H9 (cell line): Measurements from ENCODE around the gene OR13J1. TPM values are rescaled to one million over a fixed set of nuclear protein-coding genes. Genes with fewer than 3 reads are reported as not detected.

ENCODE experiments used
- DNase-seq: peaks from one replicate; pipeline ENCODE4 v3.0.0-alpha.2; 2017
- H2AFZ ChIP-seq: one replicate; pipeline ENCODE4 v1.6.1; 2013; ENCODE audit warnings: mild to moderate bottlenecking, low read length, control low read depth, moderate library complexity
- H2AK5ac ChIP-seq: 2 replicates; pipeline ENCODE4 v1.6.1; 2013; ENCODE audit warnings: low read length, control low read depth, mixed read lengths; ENCODE audit not compliant: insufficient read length
- H2BK120ac ChIP-seq: one replicate; pipeline ENCODE4 v1.6.1; 2013; ENCODE audit warnings: low read depth, mild to moderate bottlenecking, low read length, control low read depth, inconsistent platforms; ENCODE audit not compliant: poor library complexity, severe bottlenecking
- H2BK12ac ChIP-seq: 2 replicates; pipeline ENCODE4 v1.6.1; 2013; ENCODE audit warnings: low read length, control low read depth, mixed read lengths, low read depth; ENCODE audit not compliant: insufficient read length
- H2BK15ac ChIP-seq: 2 replicates; pipeline ENCODE4 v1.6.1; 2013; ENCODE audit warnings: low read depth, low read length, control low read depth
- H2BK20ac ChIP-seq: one replicate; pipeline ENCODE4 v1.6.1; 2013; ENCODE audit warnings: low read depth, mild to moderate bottlenecking, low read length, control low read depth, inconsistent platforms; ENCODE audit not compliant: poor library complexity, severe bottlenecking
- H2BK5ac ChIP-seq: 2 replicates; pipeline ENCODE4 v1.6.1; 2013; ENCODE audit warnings: low read length, control low read depth, mixed read lengths; ENCODE audit not compliant: insufficient read length
- H3K14ac ChIP-seq: 2 replicates; pipeline ENCODE4 v1.6.1; 2013; ENCODE audit warnings: low read length, control low read depth; ENCODE audit not compliant: insufficient read depth
- H3K18ac ChIP-seq: 2 replicates; pipeline ENCODE4 v1.6.1; 2013; ENCODE audit warnings: low read depth, mild to moderate bottlenecking, mixed read lengths, low read length, control low read depth; ENCODE audit not compliant: insufficient read length
- H3K23ac ChIP-seq: 2 replicates; pipeline ENCODE4 v1.6.1; 2013; ENCODE audit warnings: low read length, control low read depth, mixed read lengths, low read depth; ENCODE audit not compliant: insufficient read length
- H3K23me2 ChIP-seq: 2 replicates; pipeline ENCODE4 v1.6.1; 2013; ENCODE audit warnings: low read depth, mild to moderate bottlenecking, mixed read lengths, low read length, control low read depth; ENCODE audit not compliant: insufficient read length, poor library complexity, severe bottlenecking
- H3K27ac ChIP-seq: 2 replicates; pipeline ENCODE4 v1.5.1; 2013; ENCODE audit warnings: low read length, control low read depth, mixed read lengths, low read depth; ENCODE audit not compliant: insufficient read length
- H3K27me3 ChIP-seq: 2 replicates; pipeline ENCODE4 v1.6.1; 2013; ENCODE audit warnings: low read length, control low read depth, inconsistent platforms; ENCODE audit not compliant: insufficient read depth
- H3K4ac ChIP-seq: 2 replicates; pipeline ENCODE4 v1.6.1; 2013; ENCODE audit warnings: low read depth, mild to moderate bottlenecking, control low read depth, inconsistent platforms, low read length, moderate library complexity
- H3K4me1 ChIP-seq: 2 replicates; pipeline ENCODE4 v1.6.1; 2013; ENCODE audit warnings: low read length, control low read depth, inconsistent platforms; ENCODE audit not compliant: insufficient read depth
- H3K4me2 ChIP-seq: 2 replicates; pipeline ENCODE4 v1.6.1; 2013; ENCODE audit warnings: low read length, control low read depth, mixed read lengths; ENCODE audit not compliant: insufficient read length, insufficient read depth
- H3K56ac ChIP-seq: 2 replicates; pipeline ENCODE4 v1.6.1; 2013; ENCODE audit warnings: low read depth, mild to moderate bottlenecking, mixed read lengths, low read length, control low read depth; ENCODE audit not compliant: insufficient read length
- H3K79me1 ChIP-seq: 2 replicates; pipeline ENCODE4 v1.6.1; 2013; ENCODE audit warnings: low read depth, mild to moderate bottlenecking, moderate library complexity, low read length, control low read depth, inconsistent platforms; ENCODE audit not compliant: insufficient read depth, poor library complexity, severe bottlenecking
- H3K79me2 ChIP-seq: 2 replicates; pipeline ENCODE4 v1.6.1; 2013; ENCODE audit warnings: low read length, control low read depth, inconsistent platforms; ENCODE audit not compliant: insufficient read depth
- H3K9ac ChIP-seq: 2 replicates; pipeline ENCODE4 v1.6.1; 2013; ENCODE audit warnings: low read length, control low read depth, mixed read lengths; ENCODE audit not compliant: insufficient read length; ENCODE audit errors: extremely low read depth
- H3K9me3 ChIP-seq: one replicate; pipeline ENCODE4 v1.6.1; 2013; ENCODE audit warnings: low read depth, low read length, inconsistent platforms; ENCODE audit not compliant: control insufficient read depth
- H3T11ph ChIP-seq: one replicate; pipeline ENCODE4 v1.6.1; 2013; ENCODE audit warnings: mild to moderate bottlenecking, low read length, control low read depth, inconsistent platforms
- H4K20me1 ChIP-seq: one replicate; pipeline ENCODE4 v1.6.1; 2013; ENCODE audit not compliant: control insufficient read depth, insufficient read length, insufficient read depth
- H4K5ac ChIP-seq: 2 replicates; pipeline ENCODE4 v1.6.1; 2013; ENCODE audit warnings: low read depth, mild to moderate bottlenecking, mixed read lengths, low read length, control low read depth; ENCODE audit not compliant: insufficient read length
- H4K8ac ChIP-seq: replicated peaks from 2 replicates; pipeline ENCODE4 v1.6.1; 2013; ENCODE audit warnings: low read length, control low read depth, mixed read lengths, low read depth; ENCODE audit not compliant: insufficient read length
- H4K91ac ChIP-seq: 2 replicates; pipeline ENCODE4 v1.6.1; 2013; ENCODE audit warnings: low read depth, mild to moderate bottlenecking, moderate library complexity, mixed read lengths, low read length, control low read depth; ENCODE audit not compliant: insufficient read length
- H3K27ac Mint-ChIP-seq, 3 experiments: 2 replicates in 2 of 3; 3 replicates in 1 of 3; pipeline ENCODE4 v1.8.0; 2020 to 2021; ENCODE audit warnings: mixed read lengths in 3 of 3, mild to moderate bottlenecking in 1 of 3, moderate library complexity in 1 of 3
- H3K27me3 Mint-ChIP-seq: 2 replicates; pipeline ENCODE4 v1.8.0; 2021; ENCODE audit warnings: low read depth, mild to moderate bottlenecking, moderate library complexity, mixed read lengths
- H3K36me3 Mint-ChIP-seq, 3 experiments: 2 replicates in 2 of 3; 3 replicates in 1 of 3; pipeline ENCODE4 v1.8.0; 2020 to 2021; ENCODE audit warnings: low read depth in 3 of 3, mixed read lengths in 3 of 3; ENCODE audit not compliant: insufficient read depth in 1 of 3
- H3K4me1 Mint-ChIP-seq, 2 experiments: 2 replicates each; pipeline ENCODE4 v1.8.0; 2020; ENCODE audit warnings: mixed read lengths in 2 of 2
- H3K4me3 Mint-ChIP-seq, 2 experiments: 2 replicates in 1 of 2; 3 replicates in 1 of 2; pipeline ENCODE4 v1.8.0; 2020 to 2021; ENCODE audit warnings: mild to moderate bottlenecking in 2 of 2, mixed read lengths in 2 of 2, moderate library complexity in 1 of 2
- H3K9me3 Mint-ChIP-seq, 2 experiments: 2 replicates in 1 of 2; 3 replicates in 1 of 2; pipeline ENCODE4 v1.8.0; 2020; ENCODE audit warnings: mild to moderate bottlenecking in 2 of 2, mixed read lengths in 2 of 2, moderate library complexity in 1 of 2
- CTCF ChIP-seq: fragments of 200-600 bp; sonication (generic); conservative IDR thresholded peaks from 3 replicates; pipeline ENCODE4 v1.8.0; 2021; ENCODE audit warnings: antibody characterized with exemption, mild to moderate bottlenecking
- WGBS: extraction: QIAGEN DNeasy Blood & Tissue Kit; methylation state at CpG from one replicate; pipeline ENCODE4 v1.1.7; 2013; ENCODE audit warnings: missing lambda C conversion rate, low lambda C conversion rate, mixed read lengths; ENCODE audit not compliant: insufficient read length; ENCODE audit errors: extremely low coverage; 5-methylcytosine and 5-hydroxymethylcytosine counted together
- total RNA-seq: library from RNA; stranded (reverse); gene quantifications from 2 replicates; pipeline ENCODE4 v1.2.1, GENCODE V29; 2021

The OR13J1 gene
- total RNA-seq, 1 experiment from 2014 or later: not detected

- Histone ChIP-seq H2BK20ac (no peak overlapping the region), H2AK5ac (no peak overlapping the region), H3K18ac (no peak overlapping the region), H3K23me2 (no peaks in the 10 kb centered on the region), H3K4me1 (no peaks in the 10 kb centered on the region), H2BK5ac (no peak overlapping the region), H4K5ac (no peak overlapping the region), H3T11ph (no peak overlapping the region), H2BK15ac (no peak overlapping the region), H2BK12ac (no peak overlapping the region), H3K9ac (no peak overlapping the region), H3K27ac (no peak overlapping the region), H3K9me3 (no peaks in the 10 kb centered on the region), H4K20me1 (no peaks in the 10 kb centered on the region), H2AFZ (no peak overlapping the region), H3K14ac (no peak overlapping the region), H3K79me1 (no peaks in the 10 kb centered on the region), H2BK120ac (no peak overlapping the region), H4K8ac (no peak overlapping the region), H3K56ac (no peak overlapping the region), H3K4ac (no peak overlapping the region), H3K23ac (no peak overlapping the region), H3K79me2 (no peaks in the 10 kb centered on the region), H3K27me3 (no peaks in the 10 kb centered on the region), H3K4me2 (no peak overlapping the region), H4K91ac (no peak overlapping the region)
- H3K9me3 Mint-ChIP-seq: no peaks in the 10 kb centered on the region
- peaks cover 6% of the 10 kb centered on the region in 2 experiments for H3K4me1 Mint-ChIP-seq
- H3K27ac Mint-ChIP-seq: no peak overlapping the region
- TF ChIP-seq CTCF: no peak
- no peak overlapping the region for H3K4me3 Mint-ChIP-seq
- H3K36me3 Mint-ChIP-seq: no peaks in the 10 kb centered on the region
- peaks cover 42% of the 10 kb centered on the region for H3K27me3 Mint-ChIP-seq
- no CpG with 5 or more reads among the region's 16 CpGs for WGBS
- no peak for DNase-seq
These were observed 10.8 kb downstream of the OR13J1 start for GRCh38 chr9:35859310-35859989.
